Adrenal gland (tissue), 12 donors: ENCODE measurements around the gene C10orf90. TPM values are rescaled to one million over a fixed set of nuclear protein-coding genes. Genes with fewer than 3 reads are reported as not detected.

Experiments used
- DNase-seq, 7 donors: peaks; one replicate each; pipeline ENCODE4 v3.0.0-alpha.2; 2019 to 2020
- H3K27ac ChIP-seq, 5 donors: fragments of 200-600 bp; sonication (generic) in 4 of 5; 1 replicate in 3 of 5; 2 replicates in 2 of 5; pipeline versions ENCODE4 v1.5.1 to v1.8.0; 2016 to 2020; ENCODE audit warnings: mild to moderate bottlenecking in 1 of 5
- H3K27me3 ChIP-seq: fragments of 200-600 bp; 2 replicates; pipeline ENCODE4 v1.8.0; 2021
- H3K36me3 ChIP-seq, 2 donors: fragments of 200-600 bp; replicated peaks in 1 of 2; 1 replicate in 1 of 2; 2 replicates in 1 of 2; pipeline versions ENCODE4 v1.5.1 to v1.8.0; 2018 to 2022
- H3K4me1 ChIP-seq, 2 donors: fragments of 200-600 bp; replicated peaks in 1 of 2; 1 replicate in 1 of 2; 2 replicates in 1 of 2; pipeline versions ENCODE4 v1.5.1 to v1.8.0; 2018 to 2021
- H3K4me3 ChIP-seq, 4 donors: fragments of 200-600 bp; sonication (generic) in 3 of 4; one replicate each; pipeline ENCODE4 v1.5.1; 2016 to 2018
- H3K9me3 ChIP-seq, 3 donors: fragments of 200-600 bp; sonication (generic) in 1 of 3; replicated peaks in 1 of 3; 1 replicate in 2 of 3; 2 replicates in 1 of 3; pipeline versions ENCODE4 v1.5.1 to v1.8.0; 2016 to 2021
- POLR2A ChIP-seq, 2 donors: fragments of 450-650 bp; IDR thresholded peaks; one replicate each; pipeline ENCODE4 v1.6.1; 2017; ENCODE audit warnings: antibody characterized with exemption in 2 of 2, mild to moderate bottlenecking in 2 of 2, moderate library complexity in 1 of 2
- WGBS, 4 donors: extraction: QIAGEN DNeasy Blood & Tissue Kit in 2 of 4; methylation state at CpG; one replicate each; pipeline versions ENCODE4 v1.1.5 to v1.1.7; 2013 to 2017; 5-methylcytosine and 5-hydroxymethylcytosine counted together
- intact Hi-C, 2 donors: fragments of 100-400 bp; cut with DNase I; formaldehyde crosslinking; loops; one replicate each; pipeline versions ENCODE4 v1.14.1 to v1.15.0; 2022 to 2023
- polyA plus RNA-seq, 3 donors: library from polyadenylated mRNA; stranded (reverse); fragments of 200-250 nt in 2 of 3; fragments of 350-450 nt in 1 of 3; fragmentation: Illumina TruSeq in 1 of 3; extraction: RNeasy Lipid Tissue Mini Kit (QIAGEN cat#74804) in 1 of 3; gene quantifications; one replicate each; pipeline ENCODE4 v1.2.3, GENCODE V29; 2013 to 2014
- total RNA-seq, 9 donors: library from RNA; depleted of rRNA in 4 of 9; stranded (reverse); fragments of >200 nt in 4 of 9; fragments of 120-200 nt in 1 of 9; fragmentation: NEBNext Ultra II Directional in 1 of 9; extraction: Animal tissue kit (Norgen Biotek cat#: 25700) in 1 of 9; gene quantifications; one replicate each; pipeline versions ENCODE4 v1.1.0 to v1.2.4, GENCODE V29; 2013 to 2023
- TF ChIP-seq, protein P1 (sequence below), 6 experiments: fragments of 450-650 bp in 4 of 6; fragments of 200-600 bp in 2 of 6; sonication (generic) in 1 of 6; IDR thresholded peaks; 1 replicate in 5 of 6; 2 replicates in 1 of 6; pipeline versions ENCODE4 v1.5.1 to v1.8.0; 2016 to 2021; ENCODE audit warnings: antibody characterized with exemption in 6 of 6, mild to moderate bottlenecking in 2 of 6, moderate library complexity in 1 of 6
- donor health status: healthy with polysubstance abuse.
- donor health status: Bipolar disorder and iron deficiency.
- donor health status: DM: yes; HTN: yes; CAD: no.
- donor health status: DM: no; HTN: no; CAD: no.
- donor health status: DM: no; HTN: no; CAD: no.
- donor health status: DM: yes; HTN: yes; CAD: no.

The C10orf90 gene
- total and polyA plus RNA-seq, 12 donors, result 0.10 to 0.18 TPM; not detected in 10

DNA sequence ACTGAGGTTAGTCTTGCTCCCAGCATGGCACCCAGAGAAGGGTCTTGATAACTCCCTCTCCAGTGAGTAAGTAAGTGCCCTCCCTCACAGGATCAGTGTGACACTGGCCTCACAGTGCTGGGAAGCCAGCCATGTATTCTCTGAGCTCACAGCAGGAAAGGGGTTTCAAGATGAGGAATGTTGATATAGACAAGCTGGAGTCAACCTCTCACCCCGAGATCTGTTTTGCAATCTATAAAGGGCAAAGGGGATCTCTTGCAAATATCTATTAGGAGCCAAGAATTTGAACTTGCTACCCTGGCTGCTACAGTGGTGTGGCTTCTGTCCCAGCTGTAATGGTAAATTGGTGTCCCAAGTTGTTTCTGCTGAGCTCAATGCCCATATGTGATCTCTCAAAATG is 212.0 kb downstream of the C10orf90 start:
- Histone ChIP-seq H3K9me3 (no peaks in the 10 kb centered on the region), H3K4me3 (no peak overlapping the region), H3K36me3 (no peaks in the 10 kb centered on the region), H3K27me3 (no peaks in the 10 kb centered on the region), H3K4me1 (no peaks in the 10 kb centered on the region), H3K27ac (peak overlapping the region in 1 of 5 donors; percentile 26)
- intact Hi-C loops, result no loop called here
- TF ChIP-seq, protein P1, sequence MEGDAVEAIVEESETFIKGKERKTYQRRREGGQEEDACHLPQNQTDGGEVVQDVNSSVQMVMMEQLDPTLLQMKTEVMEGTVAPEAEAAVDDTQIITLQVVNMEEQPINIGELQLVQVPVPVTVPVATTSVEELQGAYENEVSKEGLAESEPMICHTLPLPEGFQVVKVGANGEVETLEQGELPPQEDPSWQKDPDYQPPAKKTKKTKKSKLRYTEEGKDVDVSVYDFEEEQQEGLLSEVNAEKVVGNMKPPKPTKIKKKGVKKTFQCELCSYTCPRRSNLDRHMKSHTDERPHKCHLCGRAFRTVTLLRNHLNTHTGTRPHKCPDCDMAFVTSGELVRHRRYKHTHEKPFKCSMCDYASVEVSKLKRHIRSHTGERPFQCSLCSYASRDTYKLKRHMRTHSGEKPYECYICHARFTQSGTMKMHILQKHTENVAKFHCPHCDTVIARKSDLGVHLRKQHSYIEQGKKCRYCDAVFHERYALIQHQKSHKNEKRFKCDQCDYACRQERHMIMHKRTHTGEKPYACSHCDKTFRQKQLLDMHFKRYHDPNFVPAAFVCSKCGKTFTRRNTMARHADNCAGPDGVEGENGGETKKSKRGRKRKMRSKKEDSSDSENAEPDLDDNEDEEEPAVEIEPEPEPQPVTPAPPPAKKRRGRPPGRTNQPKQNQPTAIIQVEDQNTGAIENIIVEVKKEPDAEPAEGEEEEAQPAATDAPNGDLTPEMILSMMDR (IDR thresholded peaks at IDR 0.05), result no peak
- no peak for TF ChIP-seq POLR2A (IDR thresholded peaks at IDR 0.05)
- 0 to 38% (median 26%) methylated on average over 1 of the region's 1 CpG for WGBS, 4 donors
- DNase-seq, result peak in 3 of 7 donors; percentile 10 to 40 (median 20)

DNA sequence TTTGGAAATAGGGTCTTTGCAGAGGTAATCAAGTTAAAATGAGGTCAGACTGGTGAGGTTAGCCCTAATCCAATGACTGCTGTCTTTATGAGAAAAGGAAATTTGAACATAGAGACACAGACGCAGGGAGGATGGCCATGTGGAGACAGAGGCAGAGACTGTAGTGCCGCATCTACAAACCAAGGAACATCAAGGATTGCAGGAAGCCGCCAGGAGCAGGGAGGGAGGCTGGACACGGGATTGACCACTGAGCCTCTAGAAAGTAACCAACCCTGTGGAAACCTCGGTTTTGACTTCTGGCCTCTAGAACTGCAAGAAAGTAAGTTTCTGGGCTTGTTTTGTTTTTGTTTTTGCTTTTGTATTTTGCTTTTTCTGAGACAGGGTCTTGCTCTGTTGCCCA is 213.9 kb downstream of the C10orf90 start:
- WGBS, 4 donors, result 72 to 88% (median 84%) methylated on average over 5 of the region's 5 CpGs
- Histone ChIP-seq H3K9me3 (no peaks in the 10 kb centered on the region), H3K27me3 (no peaks in the 10 kb centered on the region), H3K36me3 (no peaks in the 10 kb centered on the region), H3K4me3 (no peak overlapping the region), H3K27ac (no peak overlapping the region), H3K4me1 (no peaks in the 10 kb centered on the region)
- no peak for TF ChIP-seq POLR2A (IDR thresholded peaks at IDR 0.05)
- TF ChIP-seq, protein P1 (IDR thresholded peaks at IDR 0.05), result no peak
- intact Hi-C loops, result no loop called here
- no peak for DNase-seq

DNA sequence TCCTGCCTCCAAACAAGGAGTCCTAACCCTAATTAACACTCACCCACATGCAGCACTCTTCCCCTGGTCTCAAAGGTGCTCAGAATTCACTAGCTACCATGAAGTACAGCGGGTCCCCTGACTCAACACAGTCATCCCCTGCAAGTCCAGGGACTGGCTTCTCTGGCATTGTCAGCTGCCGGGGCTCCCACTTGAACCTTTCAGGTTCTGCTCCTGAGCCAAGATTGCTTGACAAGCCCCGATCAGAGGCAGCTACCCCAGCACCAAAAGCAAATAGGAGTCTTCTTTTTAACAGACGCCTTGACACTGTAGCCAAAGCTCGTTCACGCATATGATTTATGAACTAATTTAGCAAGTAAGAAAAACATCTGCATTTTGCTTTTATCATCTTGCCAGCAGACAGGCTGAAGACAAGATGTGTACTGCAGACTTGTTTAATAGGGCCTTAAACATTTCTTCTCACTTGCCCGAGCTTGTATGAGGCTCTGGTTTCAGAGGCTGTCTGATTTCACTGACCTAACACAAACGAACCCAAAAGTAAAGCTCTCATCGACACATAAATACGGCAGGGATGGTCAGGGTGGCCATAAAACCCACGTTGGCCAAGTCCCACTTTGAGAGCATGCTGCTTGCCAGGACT is 214.6 kb downstream of the C10orf90 start:
- Histone ChIP-seq H3K4me3 (no peak overlapping the region), H3K27me3 (no peaks in the 10 kb centered on the region), H3K9me3 (no peaks in the 10 kb centered on the region), H3K36me3 (no peaks in the 10 kb centered on the region), H3K27ac (no peak overlapping the region), H3K4me1 (no peaks in the 10 kb centered on the region)
- intact Hi-C loops, result no loop called here
- WGBS, 4 donors, result 45 to 58% (median 52%) methylated on average over 10 to 11 of the region's 11 CpGs
- DNase-seq, result no peak
- TF ChIP-seq, protein P1 (IDR thresholded peaks at IDR 0.05), result no peak
- no peak for TF ChIP-seq POLR2A (IDR thresholded peaks at IDR 0.05)

DNA sequence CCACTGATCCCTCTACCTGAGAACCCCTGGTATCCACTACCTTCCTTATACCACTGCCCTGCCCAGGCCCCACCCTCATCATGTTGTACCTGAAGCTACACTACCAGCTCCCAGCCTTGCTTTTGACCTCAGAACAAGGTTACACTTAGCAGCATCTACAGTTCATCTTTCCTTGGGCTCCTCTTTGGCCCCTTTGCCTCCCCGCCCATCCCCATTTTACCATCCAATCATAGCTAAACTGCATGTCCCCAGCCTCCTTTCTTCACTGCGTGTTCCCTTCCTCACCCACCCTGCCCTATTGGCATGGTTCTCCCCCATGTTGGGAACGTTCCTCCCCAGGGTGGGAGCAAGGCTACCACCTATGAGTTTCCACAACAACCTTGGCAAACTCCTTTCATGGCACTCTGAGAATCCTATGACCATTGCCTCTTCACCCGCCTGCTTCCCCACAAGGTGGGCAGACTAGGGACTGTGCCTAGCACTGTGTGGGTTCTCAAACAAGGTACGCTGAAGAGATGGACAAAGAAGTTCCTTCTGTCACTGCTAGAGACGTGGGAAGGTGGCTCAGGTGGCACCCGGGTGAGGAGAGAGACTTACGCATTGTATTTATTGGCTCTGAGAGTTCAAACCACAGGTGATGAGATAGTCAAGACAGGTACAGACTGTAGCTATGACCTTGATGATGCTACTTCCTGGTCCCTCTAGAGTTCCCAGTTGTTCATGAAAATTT is 215.3 kb downstream of the C10orf90 start:
- TF ChIP-seq POLR2A (IDR thresholded peaks at IDR 0.05), result no peak
- DNase-seq, result no peak

More for the DNA sequence above, 215.3 kb downstream of the C10orf90 start:
- H3K9me3 ChIP-seq, result no peaks in the 10 kb centered on the region
- no peaks in the 10 kb centered on the region for H3K36me3 ChIP-seq
- no peaks in the 10 kb centered on the region for H3K4me1 ChIP-seq
- WGBS, 4 donors, result 82 to 87% (median 84%) methylated on average over 8 of the region's 8 CpGs
- intact Hi-C loops, result no loop called here
- no peaks in the 10 kb centered on the region for H3K27me3 ChIP-seq
- H3K4me3 ChIP-seq, result no peak overlapping the region
- no peak overlapping the region for H3K27ac ChIP-seq
